Retinal pigment epithelial cell (primary cell): ENCODE results near the gene NTF4.

ENCODE experiments used
- DNase-seq: peaks from one replicate; pipeline ENCODE4 v3.0.0-alpha.2; 2010; ENCODE audit warnings: low read depth
- H3K4me3 ChIP-seq: 2 replicates; pipeline ENCODE4 v1.5.1; 2011; ENCODE audit warnings: mild to moderate bottlenecking, low read length, control low read depth, moderate library complexity
- CTCF ChIP-seq: conservative IDR thresholded peaks from 2 replicates; pipeline ENCODE4 v1.5.1; 2011; ENCODE audit warnings: low read depth, low read length, control low read depth, inconsistent platforms

NTF4 gene

DNA sequence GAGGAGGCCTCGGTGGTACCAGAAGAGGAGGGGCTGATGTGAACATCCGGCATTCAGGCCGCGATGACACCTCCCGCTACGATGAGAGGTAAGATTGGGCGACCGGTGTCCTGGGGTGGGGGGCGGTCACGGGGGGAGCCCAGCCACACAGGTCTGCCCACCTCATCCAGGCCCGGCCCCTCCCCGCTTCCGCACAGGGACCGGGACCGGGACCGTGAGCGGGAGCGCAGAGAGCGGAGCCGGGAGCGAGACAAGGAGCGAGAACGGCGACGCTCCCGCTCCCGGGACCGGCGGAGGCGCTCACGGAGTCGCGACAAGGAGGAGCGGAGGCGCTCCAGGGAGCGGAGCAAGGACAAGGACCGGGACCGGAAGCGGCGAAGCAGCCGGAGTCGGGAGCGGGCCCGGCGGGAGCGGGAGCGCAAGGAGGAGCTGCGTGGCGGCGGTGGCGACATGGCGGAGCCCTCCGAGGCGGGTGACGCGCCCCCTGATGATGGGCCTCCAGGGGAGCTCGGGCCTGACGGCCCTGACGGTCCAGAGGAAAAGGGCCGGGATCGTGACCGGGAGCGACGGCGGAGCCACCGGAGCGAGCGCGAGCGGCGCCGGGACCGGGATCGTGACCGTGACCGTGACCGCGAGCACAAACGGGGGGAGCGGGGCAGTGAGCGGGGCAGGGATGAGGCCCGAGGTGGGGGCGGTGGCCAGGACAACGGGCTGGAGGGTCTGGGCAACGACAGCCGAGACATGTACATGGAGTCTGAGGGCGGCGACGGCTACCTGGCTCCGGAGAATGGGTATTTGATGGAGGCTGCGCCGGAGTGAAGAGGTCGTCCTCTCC, 43.2 kb upstream of the NTF4 start:
- no peak for TF ChIP-seq CTCF
- no peak for DNase-seq
- no peak overlapping the region for H3K4me3 ChIP-seq

- peak; percentile 11 for DNase-seq
- no peak overlapping the region for H3K4me3 ChIP-seq
- TF ChIP-seq CTCF: peak; percentile 97
Observed at GRCh38 chr19:49106648-49107135, 42.1 kb upstream of the NTF4 start.

DNA sequence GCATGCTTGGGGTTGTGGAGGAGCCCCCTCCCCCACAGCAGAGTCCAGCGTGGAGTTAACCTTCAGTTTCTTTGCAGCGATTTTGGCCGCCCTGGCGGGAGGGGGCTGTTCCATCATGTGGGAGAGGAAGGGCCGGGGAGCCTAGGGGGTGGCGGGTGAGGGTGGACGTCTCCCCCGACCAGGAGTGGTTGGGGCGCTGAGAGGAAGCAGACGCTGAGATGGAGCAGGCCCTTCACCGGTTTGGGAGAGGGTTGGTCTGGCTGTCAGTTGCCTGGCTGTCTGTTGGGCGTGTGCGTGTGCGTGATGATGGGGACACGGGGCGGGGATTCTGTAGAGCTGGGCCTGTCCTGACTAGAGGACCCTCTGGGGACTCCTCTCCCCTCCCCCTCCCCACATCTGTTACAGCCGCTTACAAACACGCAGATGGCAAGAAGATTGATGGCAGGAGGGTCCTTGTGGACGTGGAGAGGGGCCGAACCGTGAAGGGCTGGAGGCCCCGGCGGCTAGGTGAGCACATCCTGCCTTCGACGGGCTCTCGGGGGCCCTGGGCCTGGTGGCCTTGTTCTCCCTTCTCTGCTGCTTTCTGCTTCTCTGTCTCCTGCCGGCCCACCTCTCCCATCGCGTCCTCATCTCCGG, 39.7 kb upstream of the NTF4 start:
- no peak for TF ChIP-seq CTCF
- no peak for DNase-seq
- H3K4me3 ChIP-seq: no peak overlapping the region

- no peak for DNase-seq
- no peak overlapping the region for H3K4me3 ChIP-seq
- TF ChIP-seq CTCF: no peak
Observed at GRCh38 chr19:49103331-49104085, 38.9 kb upstream of the NTF4 start.

- no peak for DNase-seq
- no peak for TF ChIP-seq CTCF
- H3K4me3 ChIP-seq: no peak overlapping the region
Observed at GRCh38 chr19:49102303-49102702, 37.7 kb upstream of the NTF4 start.

DNA sequence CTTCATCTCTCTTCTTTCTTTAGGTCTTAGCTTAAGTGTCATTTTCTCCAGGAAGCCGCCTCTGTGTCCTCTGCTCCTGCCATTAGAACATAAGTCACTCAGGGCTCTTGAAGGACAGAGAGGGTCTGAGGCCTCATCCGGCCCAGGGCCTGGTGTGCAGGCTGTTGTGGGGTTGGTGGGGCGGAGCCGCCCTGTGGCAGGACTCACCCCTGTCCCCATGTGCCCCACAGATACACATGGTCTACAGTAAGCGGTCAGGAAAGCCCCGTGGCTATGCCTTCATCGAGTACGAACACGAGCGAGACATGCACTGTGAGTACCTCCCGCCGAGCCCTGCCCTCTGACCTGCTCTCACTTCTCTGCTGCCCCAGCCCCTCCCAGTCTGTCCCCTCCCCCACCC, 36.5 kb upstream of the NTF4 start:
- DNase-seq: no peak
- no peak overlapping the region for H3K4me3 ChIP-seq
- TF ChIP-seq CTCF: no peak
